A673 (cell line): ENCODE results near the gene ERGIC1. TPM values are rescaled to one million over a fixed set of nuclear protein-coding genes. Genes with fewer than 3 reads are reported as not detected.

Experiments used
- BruUV-seq: library from RNA; stranded (reverse); fragments of 400-500 nt; replicated peaks from 2 replicates; lab custom pipeline; 2021; lab: Mats Ljungman, UMichigan
- CTCF ChIA-PET: fragments of 300-600 bp; sonication (Branson Sonifier 250); formaldehyde crosslinking; loops from one replicate; lab custom pipeline; 2022; ENCODE audit warnings: antibody characterized with exemption; lab: Charles Lee
- POLR2A ChIA-PET: fragments of 300-600 bp; sonication (Branson Sonifier 250); formaldehyde crosslinking; loops from one replicate; lab custom pipeline; 2022; ENCODE audit warnings: antibody characterized with exemption; ENCODE audit not compliant: low non-redundant PET; lab: Charles Lee
- DNase-seq: peaks from one replicate; pipeline ENCODE4 v3.0.0-alpha.2; 2015; ENCODE audit warnings: low spot score
- H3K27ac ChIP-seq: fragments of 200-600 bp; sonication (generic); 2 replicates; pipeline ENCODE4 v1.5.1; 2016; ENCODE audit warnings: mixed run types, low read depth, mild to moderate bottlenecking, mixed read lengths, antibody characterized with exemption, low read length; ENCODE audit not compliant: poor library complexity, severe bottlenecking
- H3K27me3 ChIP-seq: fragments of 200-600 bp; sonication (generic); replicated peaks from 2 replicates; pipeline ENCODE4 v1.6.1; 2017; ENCODE audit warnings: mixed run types, low read depth, mild to moderate bottlenecking, mixed read lengths, antibody characterized with exemption, low read length; ENCODE audit not compliant: insufficient read depth, poor library complexity
- H3K36me3 ChIP-seq: fragments of 200-600 bp; sonication (generic); 2 replicates; pipeline ENCODE4 v1.6.1; 2016; ENCODE audit warnings: mixed run types, mild to moderate bottlenecking, mixed read lengths, antibody characterized with exemption, low read length; ENCODE audit not compliant: insufficient read depth, poor library complexity, severe bottlenecking
- H3K4me1 ChIP-seq: fragments of 200-600 bp; sonication (generic); 2 replicates; pipeline ENCODE4 v1.6.1; 2017; ENCODE audit warnings: mixed run types, mild to moderate bottlenecking, mixed read lengths, antibody characterized with exemption, low read length; ENCODE audit not compliant: insufficient read depth, poor library complexity, severe bottlenecking
- H3K4me3 ChIP-seq: fragments of 200-600 bp; sonication (generic); 2 replicates; pipeline ENCODE4 v1.5.1; 2016; ENCODE audit warnings: low read depth, mixed run types, mild to moderate bottlenecking, mixed read lengths, low read length; ENCODE audit not compliant: poor library complexity, severe bottlenecking
- H3K9me3 ChIP-seq: fragments of 200-600 bp; sonication (generic); 2 replicates; pipeline ENCODE4 v1.6.1; 2016; ENCODE audit warnings: mixed run types, low read depth, mild to moderate bottlenecking, mixed read lengths, antibody characterized with exemption, low read length; ENCODE audit not compliant: poor library complexity, severe bottlenecking
- CTCF ChIP-seq: fragments of 300-800, 200-600 bp; sonication (generic); conservative IDR thresholded peaks from 2 replicates; pipeline ENCODE4 v1.5.1; 2017; ENCODE audit warnings: low read depth, mild to moderate bottlenecking, antibody characterized with exemption, low read length, moderate library complexity, mixed read lengths
- EZH2 ChIP-seq: fragments of 200-600 bp; sonication (generic); IDR thresholded peaks from 2 replicates; pipeline ENCODE4 v1.6.1; 2017; ENCODE audit warnings: borderline replicate concordance, low read depth, mild to moderate bottlenecking, mixed read lengths, antibody characterized with exemption, low read length; ENCODE audit not compliant: poor library complexity, severe bottlenecking
- intact Hi-C: fragments of 100-400 bp; cut with micrococcal nuclease; formaldehyde crosslinking; loops from one replicate; pipeline ENCODE4 v1.10.0; 2022; ENCODE audit not compliant: unreplicated experiment
- total RNA-seq: library from RNA; stranded (reverse); gene quantifications from 2 replicates; pipeline ENCODE4 v1.2.3, GENCODE V29; 2021

The ERGIC1 gene
- total RNA-seq, 1 experiment from 2014 or later: 44.2 TPM

GRCh38 chr5:172898218-172898842 is 64.3 kb downstream of the ERGIC1 start:
- Histone ChIP-seq H3K27me3 (no peaks in the 10 kb centered on the region), H3K27ac (no peak overlapping the region), H3K9me3 (no peaks in the 10 kb centered on the region), H3K4me1 (no peaks in the 10 kb centered on the region), H3K36me3 (no peaks in the 10 kb centered on the region), H3K4me3 (no peak overlapping the region)
- no TSS peak for BruUV-seq
- no peak for DNase-seq
- no peak for TF ChIP-seq CTCF
- no peak for TF ChIP-seq EZH2
- CTCF ChIA-PET: no interaction called here
- intact Hi-C loops: no loop called here
- POLR2A ChIA-PET: no interaction called here

- no TSS peak for BruUV-seq
- Histone ChIP-seq H3K4me1 (no peaks in the 10 kb centered on the region), H3K27me3 (no peaks in the 10 kb centered on the region), H3K4me3 (no peak overlapping the region), H3K36me3 (no peaks in the 10 kb centered on the region), H3K27ac (no peak overlapping the region), H3K9me3 (no peaks in the 10 kb centered on the region)
- ChIA-PET CTCF (interaction anchor here (0.7 kb wide), 1 partner anchor 707 kb away, joined by 8 read pairs; no protein-coding TSS in a partner anchor), POLR2A (no interaction called here)
- TF ChIP-seq CTCF: no peak
- no peak for TF ChIP-seq EZH2
- intact Hi-C loops: no loop called here
- DNase-seq: no peak
Measured at GRCh38 chr5:172898843-172899369, 64.9 kb downstream of the ERGIC1 start.

GRCh38 chr5:172899436-172899835 is 65.4 kb downstream of the ERGIC1 start:
- intact Hi-C loops: no loop called here
- POLR2A ChIA-PET: no interaction called here
- TF ChIP-seq CTCF (no peak), EZH2 (no peak)
- Histone ChIP-seq H3K27ac (no peak overlapping the region), H3K9me3 (no peaks in the 10 kb centered on the region), H3K36me3 (no peaks in the 10 kb centered on the region), H3K27me3 (no peaks in the 10 kb centered on the region), H3K4me1 (no peaks in the 10 kb centered on the region), H3K4me3 (no peak overlapping the region)
- CTCF ChIA-PET: interaction anchor here (0.7 kb wide), 1 partner anchor 707 kb away, joined by 8 read pairs; no protein-coding TSS in a partner anchor
- BruUV-seq: no TSS peak
- no peak for DNase-seq
